Measurements from ENCODE around the gene RIT2.

DNA sequence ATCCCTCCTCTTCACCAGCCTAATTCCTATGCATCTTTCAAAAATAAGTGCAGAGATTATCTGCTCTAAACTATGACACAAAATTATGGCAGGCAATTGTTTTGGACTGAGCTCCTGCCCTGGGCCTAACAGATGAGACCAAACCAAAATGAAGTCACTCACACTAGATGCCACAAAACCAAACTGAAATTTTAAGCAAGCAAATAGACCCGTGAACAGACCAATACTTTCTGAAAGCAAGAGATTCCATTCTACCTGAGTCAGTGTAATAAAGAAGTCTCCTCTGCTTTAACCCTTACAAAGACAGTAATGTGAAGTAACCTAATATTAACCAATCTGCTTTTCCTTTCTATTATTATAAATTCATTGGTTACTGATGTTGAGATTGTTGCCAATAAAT lies 84.3 kb downstream of the RIT2 start:
- TF ChIP-seq, protein P1, sequence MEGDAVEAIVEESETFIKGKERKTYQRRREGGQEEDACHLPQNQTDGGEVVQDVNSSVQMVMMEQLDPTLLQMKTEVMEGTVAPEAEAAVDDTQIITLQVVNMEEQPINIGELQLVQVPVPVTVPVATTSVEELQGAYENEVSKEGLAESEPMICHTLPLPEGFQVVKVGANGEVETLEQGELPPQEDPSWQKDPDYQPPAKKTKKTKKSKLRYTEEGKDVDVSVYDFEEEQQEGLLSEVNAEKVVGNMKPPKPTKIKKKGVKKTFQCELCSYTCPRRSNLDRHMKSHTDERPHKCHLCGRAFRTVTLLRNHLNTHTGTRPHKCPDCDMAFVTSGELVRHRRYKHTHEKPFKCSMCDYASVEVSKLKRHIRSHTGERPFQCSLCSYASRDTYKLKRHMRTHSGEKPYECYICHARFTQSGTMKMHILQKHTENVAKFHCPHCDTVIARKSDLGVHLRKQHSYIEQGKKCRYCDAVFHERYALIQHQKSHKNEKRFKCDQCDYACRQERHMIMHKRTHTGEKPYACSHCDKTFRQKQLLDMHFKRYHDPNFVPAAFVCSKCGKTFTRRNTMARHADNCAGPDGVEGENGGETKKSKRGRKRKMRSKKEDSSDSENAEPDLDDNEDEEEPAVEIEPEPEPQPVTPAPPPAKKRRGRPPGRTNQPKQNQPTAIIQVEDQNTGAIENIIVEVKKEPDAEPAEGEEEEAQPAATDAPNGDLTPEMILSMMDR (conservative IDR thresholded peaks at IDR 0.05) = no peak
- no peak for TF ChIP-seq EZH2 (IDR thresholded peaks at IDR 0.05; ENCODE audit: low read depth)
